GM21723 (cell line): ENCODE results near the gene POLR2A.
"Not testable (repeated sequence)": the region's sequence is repeated elsewhere in the genome, so short reads cannot be mapped to it uniquely, and the experiment has no call there.

ENCODE experiments used
- ATAC-seq: cut with Tn5 transposase; IDR thresholded peaks from one replicate; pipeline ENCODE4 v1.9.1; 2021; ENCODE audit warnings: mild to moderate bottlenecking, moderate library complexity; ENCODE audit not compliant: unreplicated experiment

Gene POLR2A

DNA sequence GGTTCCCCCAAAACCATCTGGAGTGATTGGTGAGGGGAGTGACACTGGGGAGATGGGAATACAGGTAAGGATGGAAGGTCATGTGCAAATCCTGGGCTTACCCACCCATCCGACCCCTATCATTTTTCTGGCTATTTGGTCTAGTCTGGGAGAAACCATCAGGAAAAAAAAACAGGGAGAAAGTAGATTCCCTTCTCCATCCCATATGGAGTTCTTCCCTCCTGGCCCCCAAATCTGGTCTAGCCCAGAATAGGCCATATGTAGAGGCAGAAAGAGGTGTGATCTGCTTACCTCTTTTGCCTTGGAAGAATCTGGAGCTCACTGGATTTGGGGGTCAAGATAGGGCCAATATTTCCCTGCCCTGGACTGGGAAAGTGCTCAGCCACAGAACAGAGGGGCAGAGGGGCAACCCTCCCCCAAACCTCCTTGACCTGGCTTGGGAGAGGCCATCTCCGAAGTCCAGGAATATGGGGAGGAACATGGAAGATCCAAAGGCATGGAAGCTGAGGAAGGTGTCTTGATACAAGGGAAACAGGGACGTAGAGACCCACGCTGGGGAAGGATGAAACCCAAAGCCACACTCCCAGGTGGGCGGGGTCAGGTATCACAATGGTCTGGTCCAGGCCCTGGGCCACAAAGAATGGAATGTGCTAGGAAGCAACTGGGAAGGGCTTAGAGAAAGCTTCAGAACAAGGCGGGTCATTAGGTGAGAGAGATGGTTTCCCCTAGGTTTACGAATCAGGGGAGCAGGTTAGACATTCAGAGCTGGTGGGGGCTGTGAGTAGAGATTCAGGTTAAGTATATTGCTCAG is 23.1 kb upstream of the POLR2A start:
- no peak for ATAC-seq

DNA sequence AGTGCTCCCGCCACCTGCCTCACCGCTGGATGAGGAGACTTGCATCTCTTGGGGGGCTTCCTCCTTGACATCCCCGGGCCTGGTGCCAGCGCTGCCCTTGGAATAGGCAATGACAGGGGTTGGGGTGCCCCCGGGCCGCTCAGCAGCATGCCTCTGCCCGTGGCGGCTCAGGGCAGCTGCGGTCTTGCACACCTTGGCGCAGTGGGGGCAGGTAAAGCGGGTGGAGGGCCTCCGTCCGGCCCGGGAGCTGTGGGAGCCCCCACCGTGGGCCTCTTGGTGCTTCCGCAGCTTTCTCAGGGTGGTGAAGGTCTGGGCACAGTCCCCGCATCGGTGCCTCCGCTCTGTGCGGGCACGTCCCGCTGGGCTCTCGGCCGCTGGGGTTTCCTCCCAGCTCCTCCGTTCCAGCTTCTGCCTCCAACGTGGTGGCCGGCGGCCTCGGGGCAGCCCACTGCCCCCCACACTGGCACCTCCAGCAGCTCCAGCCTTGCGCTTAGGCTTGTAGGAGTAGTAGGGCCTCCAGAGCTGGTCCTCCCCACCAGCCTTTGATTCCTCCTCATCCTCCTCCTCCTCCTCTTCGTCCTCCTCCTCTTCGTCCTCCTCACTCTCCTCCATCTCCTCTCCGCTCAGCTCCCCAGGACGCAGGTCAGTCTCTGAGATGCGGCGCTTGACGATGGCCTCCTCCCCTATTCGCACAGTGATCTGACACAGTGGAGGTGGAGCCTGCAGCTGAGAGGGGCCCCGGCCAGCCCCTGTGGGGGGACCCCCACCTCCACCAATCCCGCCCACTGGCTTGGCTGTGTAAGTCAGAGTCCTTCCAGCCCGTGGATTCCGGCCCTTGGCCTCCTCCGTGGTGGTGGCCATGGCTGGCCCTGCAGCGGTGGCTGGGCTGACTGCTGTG is 21.4 kb upstream of the POLR2A start:
- no peak for ATAC-seq

DNA sequence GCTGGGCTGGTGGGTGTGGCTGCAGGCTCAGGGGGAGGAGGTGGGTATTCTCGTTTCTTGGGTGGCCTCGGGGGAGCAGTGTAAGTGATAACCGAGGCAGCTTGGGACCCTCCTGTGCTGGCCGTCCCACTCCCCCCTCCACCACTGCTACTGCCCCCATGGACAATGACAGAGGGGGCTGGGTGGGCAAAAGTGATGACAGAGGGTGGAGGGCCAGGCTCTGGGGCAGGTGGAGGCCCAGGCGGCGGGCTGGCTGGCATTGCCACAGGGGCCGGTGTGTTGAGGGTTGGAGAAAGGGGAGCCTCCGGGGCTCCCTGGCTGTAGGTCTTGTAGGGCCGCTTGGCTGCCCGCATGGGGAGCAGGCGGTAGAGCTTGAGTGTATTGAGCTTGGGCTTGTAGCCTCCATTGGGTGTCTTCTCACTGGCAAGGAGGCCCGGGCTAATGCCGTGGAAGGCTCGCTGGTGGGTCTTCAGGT is 20.8 kb upstream of the POLR2A start:
- no peak for ATAC-seq

DNA sequence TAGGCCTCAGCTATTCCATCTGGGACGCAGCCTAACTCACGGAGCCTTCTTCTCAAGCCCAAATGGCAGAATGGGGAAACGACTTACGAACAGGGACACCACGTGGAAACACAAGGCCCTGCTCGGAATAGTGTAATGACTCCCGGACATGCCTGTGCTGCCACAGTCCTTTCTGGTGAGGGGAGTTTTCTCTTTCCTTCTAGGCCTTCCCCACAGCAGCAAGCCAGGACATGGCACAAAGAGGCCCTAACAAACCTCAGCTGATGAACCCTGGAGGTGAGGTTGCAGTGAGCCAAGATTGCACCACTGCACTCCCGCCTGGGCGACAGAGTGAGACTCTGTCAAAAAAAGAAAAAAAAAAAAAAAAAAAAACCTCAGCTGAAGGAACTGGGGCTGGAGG is 20.1 kb upstream of the POLR2A start:
- ATAC-seq: no peak

DNA sequence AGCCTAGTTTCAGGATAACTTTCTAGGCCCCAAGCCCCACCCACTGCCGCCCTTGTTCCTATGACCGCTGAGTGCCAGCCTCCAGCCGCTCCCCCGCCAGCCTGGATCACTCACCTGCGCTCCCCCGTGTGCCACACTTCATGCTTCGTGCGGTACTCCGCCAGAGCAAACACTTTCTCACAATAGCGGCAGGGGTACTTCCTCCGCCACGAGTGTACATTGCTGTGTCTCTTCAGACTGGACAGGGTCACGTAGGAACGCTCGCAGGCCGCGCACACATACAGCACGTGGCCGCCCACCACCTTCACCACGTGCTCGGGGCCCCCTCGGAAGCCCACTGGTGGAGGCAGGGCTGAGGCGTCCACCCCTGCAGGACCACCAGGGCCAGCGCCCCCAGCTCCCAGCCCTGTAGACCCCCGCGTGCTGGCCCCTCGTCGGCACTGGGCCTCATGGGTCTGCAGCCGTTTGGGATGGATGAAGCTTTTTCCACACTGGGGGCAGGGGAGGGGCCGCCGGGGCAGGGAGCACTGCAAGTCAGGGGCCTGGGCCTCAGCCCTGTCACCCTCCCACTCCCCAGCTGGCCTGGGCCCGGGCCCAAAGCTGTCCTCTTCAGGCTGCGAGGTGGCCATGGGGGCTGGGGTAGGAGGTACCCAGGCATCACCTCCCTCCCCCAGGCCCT is 18.4 kb upstream of the POLR2A start:
- ATAC-seq: no peak

GRCh38 chr17:7466318-7466638 is 17.9 kb upstream of the POLR2A start:
- ATAC-seq: no peak

DNA sequence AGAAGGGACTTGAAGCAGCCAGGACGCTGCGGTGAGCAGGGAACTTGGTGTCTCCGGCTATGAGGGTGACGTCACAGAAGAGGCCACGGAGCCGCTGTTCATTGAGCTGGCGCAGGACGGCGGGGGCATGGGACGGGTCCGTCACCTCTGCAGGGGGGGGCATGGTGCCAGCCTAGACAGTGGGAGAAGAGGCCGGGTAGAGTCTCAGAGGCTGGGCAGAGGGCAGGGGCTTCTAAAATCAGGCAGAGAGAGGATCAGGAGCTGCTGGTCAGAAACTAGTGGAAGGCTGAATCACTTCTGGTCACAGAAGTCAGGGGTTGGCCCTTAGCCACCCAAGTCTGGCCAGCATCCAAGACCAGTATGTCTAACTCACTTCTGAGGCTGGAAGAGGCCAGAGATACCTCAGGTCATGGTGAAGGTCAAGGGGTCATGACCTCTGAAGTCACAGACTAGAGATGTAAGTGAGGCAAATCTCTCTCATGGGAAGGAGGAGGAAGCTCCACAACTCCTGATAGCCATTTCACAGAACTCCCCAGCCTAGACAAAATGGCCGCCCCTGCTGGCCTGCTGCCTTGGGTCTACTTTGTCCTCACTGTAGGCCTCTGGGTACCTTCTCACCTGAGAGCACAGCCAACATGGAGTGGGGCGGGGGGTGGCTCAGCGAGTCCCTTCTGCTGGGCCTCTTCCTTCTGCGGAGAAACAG is 17.4 kb upstream of the POLR2A start:
- no peak for ATAC-seq

DNA sequence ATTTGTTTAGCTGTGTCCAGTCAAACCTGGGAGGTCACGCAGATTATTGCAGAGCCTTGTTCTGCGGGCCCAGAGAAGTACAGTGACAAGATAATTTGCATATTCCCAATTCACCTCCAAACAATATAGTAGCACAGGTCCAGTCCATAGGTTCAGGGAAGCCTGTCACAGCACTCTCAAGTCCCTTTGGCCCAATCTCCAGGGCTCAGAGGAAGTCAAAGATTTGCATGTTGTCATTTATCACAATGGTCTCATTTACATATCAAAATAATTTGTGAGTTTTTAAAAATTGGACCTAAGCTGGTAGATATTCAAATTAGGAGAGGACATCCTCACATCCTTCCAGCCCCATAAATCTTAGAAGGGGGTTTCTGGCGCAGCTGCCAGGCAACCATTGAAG is 16.7 kb upstream of the POLR2A start:
- ATAC-seq: no peak

DNA sequence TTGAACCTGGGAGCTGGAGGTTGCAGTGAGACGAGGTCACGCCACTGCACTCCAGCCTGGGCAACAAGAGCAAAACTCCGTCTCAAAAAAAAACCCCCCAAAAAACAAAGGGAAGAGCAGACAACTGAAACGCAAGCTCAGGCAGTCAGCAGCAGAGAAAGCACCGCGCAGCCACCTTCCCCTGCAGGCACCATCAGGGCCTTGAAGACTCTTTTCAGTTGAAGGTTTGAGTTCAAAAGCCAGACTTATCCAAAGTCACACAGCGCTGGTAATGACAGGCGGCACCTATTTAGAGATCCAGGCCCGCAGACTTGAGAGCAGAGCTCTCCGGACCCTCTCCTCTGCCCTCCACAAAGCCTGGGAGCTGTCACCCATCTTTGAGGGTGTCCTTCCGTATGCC is 15.9 kb upstream of the POLR2A start:
- ATAC-seq: no peak

- ATAC-seq: no peak
These were observed 15.3 kb upstream of the POLR2A start for GRCh38 chr17:7468804-7469389.

GRCh38 chr17:7469843-7470242 is 14.3 kb upstream of the POLR2A start:
- not testable (repeated sequence) for ATAC-seq

DNA sequence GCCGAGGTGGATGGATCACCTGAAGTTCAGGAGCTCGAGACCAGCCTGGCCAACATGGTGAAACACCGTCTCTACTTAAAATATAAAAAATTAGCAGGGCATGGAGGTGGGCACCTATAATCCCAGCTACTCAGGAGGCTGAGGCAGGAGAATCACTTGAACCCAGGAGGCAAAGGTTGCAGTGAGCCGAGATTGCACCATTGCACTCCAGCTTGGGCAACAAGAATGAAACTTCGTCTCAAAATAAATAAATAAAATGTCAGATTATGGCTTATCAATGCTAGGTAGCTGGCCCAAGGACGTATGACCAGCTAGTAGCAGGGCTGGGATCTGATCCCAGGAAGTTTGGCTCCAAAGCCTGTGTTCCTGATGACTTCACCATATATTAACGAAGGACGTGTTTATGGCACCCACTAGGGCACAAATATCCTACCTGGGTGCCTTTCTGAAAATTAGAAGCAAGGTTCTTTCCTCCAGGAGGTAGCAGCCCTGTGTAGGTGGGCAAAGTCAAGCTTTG is 13.7 kb upstream of the POLR2A start:
- ATAC-seq: not testable (repeated sequence)

GRCh38 chr17:7471729-7472128 is 12.4 kb upstream of the POLR2A start:
- no peak for ATAC-seq

- ATAC-seq: not testable (repeated sequence)
These were observed 9.4 kb upstream of the POLR2A start for GRCh38 chr17:7474767-7475166.

- no peak for ATAC-seq
These were observed 8.3 kb upstream of the POLR2A start for GRCh38 chr17:7475764-7476422.

DNA sequence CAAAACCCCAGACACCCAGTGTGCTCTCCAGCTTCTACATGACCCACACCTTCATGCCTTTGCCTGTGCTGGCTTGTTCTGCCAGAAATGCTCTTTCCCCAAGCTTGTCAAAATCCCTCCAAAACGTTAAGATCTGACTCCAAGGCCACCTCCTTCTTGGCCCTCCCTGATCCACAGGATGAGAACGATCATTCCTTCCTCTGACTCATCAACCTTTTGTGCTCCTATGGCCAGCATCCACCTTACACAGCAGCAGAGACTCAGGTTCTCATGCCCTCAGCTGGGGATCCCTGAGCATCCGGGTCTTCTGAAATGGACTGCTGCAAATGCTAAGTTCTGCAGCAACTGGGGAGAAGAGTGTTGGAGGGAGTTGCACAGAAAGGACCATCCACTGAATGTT is 7.7 kb upstream of the POLR2A start:
- ATAC-seq: no peak

DNA sequence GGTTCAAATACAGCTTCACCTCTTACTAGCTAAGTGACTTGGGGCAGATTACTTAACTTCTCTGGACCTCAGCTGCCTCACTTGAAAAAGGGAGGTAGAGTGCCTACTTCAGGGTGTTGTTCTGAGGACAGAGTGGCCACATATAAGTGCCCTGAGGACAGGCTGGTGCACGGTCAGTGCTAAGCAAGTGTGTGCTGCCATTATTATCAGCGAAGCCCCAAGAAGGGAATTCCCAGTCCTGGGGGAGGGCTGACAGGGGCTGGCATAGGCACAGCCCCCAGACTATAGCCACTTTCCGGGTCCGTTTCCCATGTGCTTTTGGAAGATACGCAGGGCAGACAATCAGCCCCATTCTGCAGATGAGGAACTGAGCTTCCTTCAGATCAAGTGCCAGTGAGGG is 7.2 kb upstream of the POLR2A start:
- no peak for ATAC-seq

DNA sequence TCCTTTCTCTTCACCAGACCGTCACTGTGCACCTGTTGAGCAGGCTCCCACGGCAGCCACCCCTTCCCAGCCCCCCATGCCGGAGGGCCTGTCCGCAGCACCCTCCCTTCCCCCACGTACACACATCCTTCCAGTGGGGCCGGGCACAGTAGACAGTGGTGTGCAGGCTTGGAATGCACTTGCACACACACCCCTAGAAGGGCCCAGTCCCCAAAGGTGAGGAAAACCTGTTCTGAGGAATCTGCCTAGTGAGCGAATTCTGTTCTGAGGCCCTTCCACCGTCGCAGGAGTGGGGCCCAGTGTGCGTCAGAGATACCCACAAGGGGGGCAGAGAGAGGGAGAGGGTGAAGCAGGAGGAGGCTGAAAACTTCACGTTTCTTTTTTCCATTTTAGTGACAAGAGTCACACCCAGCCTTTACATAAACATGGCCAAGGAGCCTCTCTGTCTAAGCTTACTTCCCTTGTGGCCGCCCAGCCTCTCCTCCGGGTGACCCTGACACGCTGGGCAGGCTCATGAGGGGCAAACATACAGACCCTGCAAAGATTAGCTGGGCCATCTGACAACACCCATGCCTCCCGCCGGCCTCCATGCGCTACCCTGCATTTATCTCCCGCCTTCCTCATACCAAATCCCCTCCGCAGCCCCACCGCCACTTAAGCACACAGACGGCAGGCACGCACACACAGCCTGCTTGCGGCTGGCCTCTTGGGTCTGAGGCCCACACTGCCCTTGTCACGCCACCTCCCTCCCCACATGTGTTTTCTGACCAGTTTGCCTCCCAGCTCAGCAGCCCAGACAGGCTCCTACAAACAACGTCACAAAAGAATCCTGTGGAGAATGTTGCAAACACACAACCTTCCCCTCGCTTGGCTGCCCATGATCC is 6.5 kb upstream of the POLR2A start:
- no peak for ATAC-seq
